Right forelimb (tissue), 1 donor: ENCODE data around the gene LPCAT1.
"Not testable (repeated sequence)": the region's sequence is repeated elsewhere in the genome, so short reads cannot be mapped to it uniquely, and the experiment has no call there.

Experiments
- DNase-seq: peaks from one replicate; pipeline ENCODE4 v3.0.0-alpha.2; 2018

Gene LPCAT1

GRCh38 chr5:1508659-1509290 is 15.0 kb downstream of the LPCAT1 start:
- peak; percentile 32 for DNase-seq

DNA sequence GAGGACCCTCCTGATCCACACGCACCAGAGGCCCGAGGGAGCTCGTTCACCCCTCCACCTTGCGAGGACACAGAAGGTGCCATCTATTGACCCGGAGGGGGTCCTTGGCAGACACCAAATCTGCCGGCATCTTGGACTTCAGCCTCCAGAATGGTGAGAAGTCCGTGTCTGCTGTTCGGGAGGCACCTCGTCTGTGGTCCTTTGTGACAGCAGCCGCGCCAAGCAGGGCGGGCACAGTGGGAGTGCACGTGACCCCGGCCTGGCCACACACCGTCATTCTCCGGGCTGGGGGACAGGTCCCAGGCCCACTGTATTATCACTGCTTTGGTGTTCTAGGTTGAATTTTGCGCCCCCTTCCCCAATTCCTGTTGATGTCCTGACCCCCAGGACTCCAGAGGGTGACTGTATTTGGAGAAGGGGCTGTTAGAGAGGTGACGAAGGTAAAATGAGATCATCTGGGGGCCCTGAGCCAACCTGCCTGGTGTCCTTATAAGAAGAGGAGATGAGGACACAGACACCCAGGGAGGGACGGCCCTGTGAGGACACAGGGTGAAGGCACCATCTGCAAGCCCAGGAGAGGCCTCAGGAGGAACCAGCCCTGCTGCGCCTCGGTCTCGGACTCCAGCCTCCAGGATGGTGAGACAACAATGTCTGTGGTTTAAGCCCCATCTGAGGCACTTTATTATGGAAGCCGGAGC is 15.7 kb downstream of the LPCAT1 start:
- DNase-seq, result no peak

DNA sequence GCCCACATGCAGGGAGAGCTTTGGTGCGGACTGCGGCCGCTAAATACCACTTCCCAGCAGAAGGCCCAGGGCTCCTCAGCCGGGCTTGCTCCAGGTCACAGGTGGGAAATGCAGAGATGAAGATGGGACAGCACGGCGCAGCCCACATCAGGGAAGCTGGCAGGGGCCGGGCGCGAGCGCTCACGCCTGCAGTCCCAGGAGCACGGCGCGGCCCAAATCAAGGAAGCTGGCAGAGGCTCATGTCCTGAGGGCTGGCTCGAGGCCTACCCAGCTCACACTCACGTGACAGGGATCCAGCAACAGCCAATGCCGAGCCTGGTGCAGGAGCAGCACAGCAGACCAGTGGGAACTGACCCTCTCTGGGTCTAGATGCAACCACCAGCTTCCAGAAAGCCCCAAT is 16.3 kb downstream of the LPCAT1 start:
- no peak for DNase-seq

DNA sequence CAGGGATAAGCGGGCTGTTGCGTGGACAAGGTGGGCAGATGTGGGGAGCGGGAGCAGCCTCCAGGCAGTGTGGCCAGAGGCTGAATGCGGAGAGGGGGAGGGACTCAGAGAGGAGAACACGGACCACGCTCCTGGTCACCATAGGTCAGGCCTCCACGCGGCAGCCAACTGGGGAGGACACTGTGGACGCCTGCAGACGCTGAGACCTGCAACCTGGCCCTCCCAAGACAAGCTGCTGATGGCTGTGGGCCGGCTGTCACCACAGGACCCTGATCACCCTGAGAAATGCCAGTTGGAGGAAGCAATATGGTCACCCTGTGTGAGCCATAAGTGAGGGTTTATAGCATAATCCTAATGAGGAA is 16.8 kb downstream of the LPCAT1 start:
- DNase-seq, result no peak

DNA sequence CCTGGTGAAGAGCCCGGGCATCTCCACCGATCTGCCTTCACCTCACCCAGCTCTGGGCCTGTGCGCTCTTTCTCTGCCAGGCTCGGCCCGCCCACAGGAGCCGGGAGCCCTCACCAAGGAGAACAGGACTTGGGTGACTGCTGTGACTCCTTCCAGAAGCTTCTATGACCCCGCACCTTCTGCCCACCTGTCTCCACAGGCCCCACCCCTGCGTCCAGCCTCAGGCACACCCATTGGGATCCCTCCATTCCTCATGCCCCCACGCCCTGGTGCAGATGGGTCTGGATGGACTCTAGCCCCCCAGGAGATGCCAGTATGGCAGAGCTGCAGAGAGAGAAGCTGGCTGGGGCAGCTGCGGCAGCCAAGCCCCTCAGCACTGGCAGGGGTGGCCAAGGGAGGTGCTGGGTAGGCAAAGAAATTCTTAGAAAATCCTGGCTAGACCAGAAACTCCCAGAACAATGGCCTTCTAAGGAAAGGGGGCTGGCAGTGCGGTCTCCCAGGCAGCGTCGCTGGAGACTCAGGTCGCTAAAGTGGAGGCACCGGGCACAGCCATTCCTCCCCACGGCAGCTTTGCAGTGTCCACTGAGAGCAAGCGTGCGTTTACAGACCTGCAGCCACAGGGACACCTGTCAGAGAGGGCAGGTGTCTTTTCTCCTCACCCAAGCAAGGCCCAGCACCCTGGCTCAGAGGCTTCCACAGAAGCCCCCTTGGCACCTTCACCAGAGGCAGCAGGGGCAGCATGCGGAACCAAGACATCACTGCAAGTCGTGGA is 17.3 kb downstream of the LPCAT1 start:
- DNase-seq, result no peak

DNA sequence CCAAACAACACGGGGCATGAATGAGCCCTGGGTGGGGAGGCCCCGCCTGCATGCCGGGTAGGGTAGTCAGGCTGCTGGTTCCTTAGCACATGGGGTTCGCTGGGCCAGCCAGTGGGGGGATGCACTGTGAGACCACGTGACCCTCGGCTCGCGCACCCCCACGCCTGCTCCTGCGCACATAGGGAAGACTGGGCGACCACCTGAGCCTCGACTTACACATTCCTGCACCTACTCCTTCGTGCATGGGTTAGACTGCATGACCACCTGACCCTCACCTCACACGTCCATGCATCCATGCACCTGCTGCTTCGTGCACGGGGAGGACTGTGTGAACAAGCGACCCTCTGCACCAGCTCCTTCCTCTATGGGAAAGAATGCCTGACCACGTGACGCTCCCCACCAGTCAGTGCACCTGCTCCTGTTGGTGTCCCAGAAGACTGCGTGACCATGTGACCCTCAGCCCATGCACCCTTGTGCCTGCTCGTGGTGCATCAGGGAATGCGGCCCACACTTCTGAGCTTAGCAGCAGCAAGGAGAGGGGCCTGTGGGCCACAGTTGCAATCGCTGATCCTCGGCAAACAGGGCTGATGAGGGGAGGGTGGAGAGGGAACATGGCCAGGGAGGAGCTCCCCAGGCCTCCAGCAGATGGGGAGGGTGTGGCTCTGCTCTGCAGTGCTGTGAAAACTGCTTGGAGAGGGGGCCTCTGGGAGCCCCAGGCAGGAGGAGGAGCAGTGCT is 18.1 kb downstream of the LPCAT1 start:
- no peak for DNase-seq

DNA sequence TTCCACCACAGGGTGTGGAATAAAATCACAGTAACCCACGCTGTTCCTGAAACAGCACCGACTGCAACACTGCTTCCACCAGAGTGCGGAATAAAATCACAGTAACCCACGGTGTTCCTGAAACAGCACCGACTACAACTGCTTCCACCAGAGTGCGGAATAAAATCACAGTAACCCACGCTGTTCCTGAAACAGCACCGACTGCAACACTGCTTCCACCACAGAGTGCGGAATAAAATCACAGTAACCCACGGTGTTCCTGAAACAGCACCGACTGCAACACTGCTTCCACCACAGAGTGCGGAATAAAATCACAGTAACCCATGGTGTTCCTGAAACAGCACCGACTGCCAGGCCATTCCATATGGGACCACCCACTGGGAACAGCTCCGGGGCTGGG is 18.7 kb downstream of the LPCAT1 start:
- not testable (repeated sequence) for DNase-seq

GRCh38 chr5:1504617-1505016 is 19.1 kb downstream of the LPCAT1 start:
- DNase-seq, result no peak

DNA sequence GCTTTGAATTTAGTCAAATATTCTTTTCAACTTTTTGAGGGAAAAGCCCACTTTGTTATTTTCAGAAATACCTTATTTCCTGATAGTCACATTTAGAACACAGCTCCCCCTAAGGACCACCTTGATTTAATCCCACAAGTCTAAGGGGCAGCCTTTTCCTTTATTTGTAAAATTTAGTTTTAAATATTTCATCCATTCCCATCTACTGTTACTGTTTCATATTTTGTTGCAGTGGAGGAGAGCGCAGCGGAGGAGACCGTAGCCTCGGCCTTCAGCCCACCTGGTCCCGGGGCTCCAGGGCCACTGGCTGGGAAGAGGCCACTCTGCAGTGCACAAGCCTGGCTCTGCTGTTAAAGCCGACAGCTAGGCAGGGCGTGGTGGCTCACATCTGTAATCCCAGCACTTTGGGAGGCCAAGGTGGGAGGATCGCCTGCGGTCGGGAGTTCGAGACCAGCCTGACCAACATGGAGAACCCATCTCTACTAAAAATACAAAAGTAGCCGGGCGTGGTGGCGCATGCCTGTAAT is 19.6 kb downstream of the LPCAT1 start:
- DNase-seq, result no peak

- no peak for DNase-seq
Measured at GRCh38 chr5:1503241-1504068, 20.3 kb downstream of the LPCAT1 start.

DNA sequence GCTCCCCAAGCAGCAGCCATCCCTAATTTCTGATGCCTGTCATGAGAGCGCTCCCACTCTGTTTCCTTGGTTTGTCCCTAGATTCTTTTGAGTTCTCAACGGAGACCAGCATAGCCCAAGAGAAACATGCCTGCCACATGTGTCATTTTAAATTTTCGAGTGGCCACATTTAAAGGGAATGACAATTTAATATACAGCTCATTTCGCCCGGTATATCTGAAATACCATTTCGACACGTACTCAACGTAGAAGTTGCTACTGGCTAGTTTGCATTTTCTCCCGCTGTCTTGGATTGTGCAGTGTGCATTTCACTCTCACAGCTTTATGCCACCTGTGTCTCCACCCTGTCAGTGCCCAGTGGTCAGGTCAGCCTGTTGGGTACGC is 21.0 kb downstream of the LPCAT1 start:
- no peak for DNase-seq

GRCh38 chr5:1502046-1502736 is 21.6 kb downstream of the LPCAT1 start:
- DNase-seq, result no peak

DNA sequence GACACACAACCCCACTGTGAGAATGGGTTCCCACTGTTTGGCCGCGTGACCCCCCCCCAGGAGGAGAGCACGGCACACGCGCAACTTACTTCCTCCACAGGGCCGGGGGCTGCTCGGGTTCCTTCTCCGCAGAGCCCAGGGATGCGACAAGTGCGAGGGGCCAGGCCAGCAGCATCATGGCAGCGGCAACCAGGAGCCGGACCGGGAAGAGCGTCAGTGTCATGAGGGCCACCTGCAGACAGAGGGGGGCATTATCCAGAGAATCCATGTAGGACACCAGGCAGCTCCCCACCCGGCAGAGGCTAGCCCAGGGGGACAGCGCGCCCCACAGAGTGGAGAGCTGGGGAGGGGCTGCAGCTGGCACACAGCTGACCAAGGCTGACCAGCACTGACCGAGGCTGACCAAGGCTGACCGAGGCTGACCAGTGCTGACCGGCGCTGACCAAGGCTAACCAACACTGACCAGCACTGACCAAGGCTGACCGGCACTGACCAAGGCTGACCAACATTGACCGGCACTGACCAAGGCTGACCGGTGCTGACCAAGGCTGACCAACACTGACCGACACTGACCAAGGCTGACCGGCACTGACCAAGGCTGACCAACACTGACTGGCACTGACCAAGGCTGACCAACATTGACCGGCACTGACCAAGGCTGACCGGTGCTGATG is 22.3 kb downstream of the LPCAT1 start:
- DNase-seq, result no peak

DNA sequence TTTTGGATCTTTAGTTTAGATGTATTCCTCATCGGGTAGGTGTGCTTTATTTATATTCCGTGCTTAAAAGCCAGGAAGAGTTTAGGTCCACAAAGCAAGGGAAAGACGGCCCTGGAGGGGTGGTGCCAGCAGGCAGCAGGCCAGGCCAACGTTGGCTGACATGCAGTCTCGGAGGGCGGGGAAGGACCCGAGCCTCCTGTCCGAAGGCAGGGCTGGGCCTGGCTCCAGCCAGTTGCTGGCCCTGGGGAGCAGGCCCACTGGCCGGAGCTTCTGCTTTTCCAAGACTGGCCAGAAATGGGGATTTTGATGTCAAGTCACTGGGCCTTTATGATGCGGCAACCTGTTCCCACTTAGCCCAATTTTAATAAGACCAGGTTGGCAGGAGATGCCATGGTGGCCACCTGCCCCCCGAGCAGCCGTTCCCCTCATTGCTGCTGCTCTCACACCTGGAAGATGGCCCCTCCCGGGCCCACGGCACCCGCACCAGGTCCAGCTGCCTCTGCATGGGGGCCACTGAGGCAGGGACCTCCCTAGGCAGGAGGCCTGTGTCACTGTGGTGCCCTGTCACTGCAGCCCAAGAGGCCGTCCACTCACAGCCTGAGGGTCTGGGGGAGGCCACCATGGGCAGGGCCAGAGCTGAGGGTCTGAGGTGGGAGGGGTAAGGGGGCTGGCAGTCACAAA is 23.2 kb downstream of the LPCAT1 start:
- DNase-seq, result peak; percentile 81

- no peak for DNase-seq
Measured at GRCh38 chr5:1499851-1500250, 23.9 kb downstream of the LPCAT1 start.

- no peak for DNase-seq
Measured at GRCh38 chr5:1498623-1499416, 24.9 kb downstream of the LPCAT1 start.

DNA sequence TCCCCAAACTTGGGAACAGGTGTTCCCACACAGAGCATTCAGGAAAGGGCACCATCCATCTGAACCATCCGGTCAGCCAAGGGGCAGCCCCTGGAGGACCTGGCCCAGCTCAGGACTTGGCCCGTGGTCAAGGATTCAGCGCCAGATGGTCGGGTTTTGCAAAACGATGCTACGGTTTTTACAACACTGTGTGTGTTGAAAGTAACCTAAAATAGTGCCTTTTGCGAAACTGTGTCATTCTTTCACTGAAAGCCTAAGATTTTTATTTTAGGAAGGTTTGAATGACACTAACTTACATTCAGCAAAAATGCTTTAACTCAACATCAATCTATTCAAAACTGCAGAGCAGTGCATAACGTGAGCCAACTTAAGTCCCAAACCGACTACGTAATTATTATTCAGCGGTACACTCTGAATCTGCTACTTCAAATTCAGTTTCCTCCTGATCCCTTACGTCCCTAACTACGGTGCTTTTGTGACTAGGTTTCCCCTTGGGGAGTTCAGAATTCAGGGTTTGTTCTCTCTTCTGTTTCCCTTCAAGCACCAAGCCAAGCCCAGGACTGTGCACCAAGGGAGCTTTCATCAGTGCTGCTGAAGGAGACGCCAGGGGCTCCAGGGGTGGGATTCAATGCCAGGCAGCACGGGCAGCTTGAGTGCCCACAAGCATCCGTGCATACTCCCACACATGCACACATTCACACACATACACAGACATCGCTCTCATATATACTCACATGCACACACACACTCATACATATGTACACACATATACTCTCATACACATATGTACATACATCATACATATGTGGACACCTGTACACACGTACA is 25.8 kb downstream of the LPCAT1 start:
- no peak for DNase-seq

- no peak for DNase-seq
Measured at GRCh38 chr5:1497242-1497777, 26.4 kb downstream of the LPCAT1 start.
